ENCODE results near the gene CFAP46.

DNA sequence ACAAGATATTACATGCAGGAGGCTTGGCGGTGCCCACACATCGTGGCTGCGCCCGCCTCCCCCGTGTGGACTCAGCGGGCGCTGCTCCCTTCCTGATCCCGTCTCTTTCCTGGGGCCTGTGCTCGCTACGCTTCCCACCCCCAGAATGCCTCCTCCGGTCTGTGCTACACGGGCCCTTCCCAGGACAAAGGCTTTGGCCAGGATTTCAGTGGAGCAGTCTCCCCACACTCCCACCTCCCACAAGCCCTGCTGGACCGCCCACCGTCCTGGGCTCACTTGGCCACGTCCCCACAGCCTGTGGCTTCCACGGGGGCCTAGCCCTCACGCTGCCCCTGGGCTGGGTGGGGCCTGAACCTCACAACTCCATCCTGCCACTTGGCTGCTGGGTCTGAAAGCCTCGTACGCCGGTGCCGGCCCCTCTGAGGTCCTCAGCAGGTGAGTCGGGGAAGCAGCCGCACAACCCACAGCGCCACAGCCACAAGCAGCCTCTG lies 17.3 kb downstream of the CFAP46 start:
- no peak for TF ChIP-seq RAD21 (IDR thresholded peaks at IDR 0.05; ENCODE audit: low read length)
- TF ChIP-seq CTCF (conservative IDR thresholded peaks at IDR 0.05; ENCODE audit: low read depth, low read length) = no peak
- no peak for TF ChIP-seq POLR2A (IDR thresholded peaks at IDR 0.05; ENCODE audit: low read depth, low read length)
- TF ChIP-seq, protein P1, sequence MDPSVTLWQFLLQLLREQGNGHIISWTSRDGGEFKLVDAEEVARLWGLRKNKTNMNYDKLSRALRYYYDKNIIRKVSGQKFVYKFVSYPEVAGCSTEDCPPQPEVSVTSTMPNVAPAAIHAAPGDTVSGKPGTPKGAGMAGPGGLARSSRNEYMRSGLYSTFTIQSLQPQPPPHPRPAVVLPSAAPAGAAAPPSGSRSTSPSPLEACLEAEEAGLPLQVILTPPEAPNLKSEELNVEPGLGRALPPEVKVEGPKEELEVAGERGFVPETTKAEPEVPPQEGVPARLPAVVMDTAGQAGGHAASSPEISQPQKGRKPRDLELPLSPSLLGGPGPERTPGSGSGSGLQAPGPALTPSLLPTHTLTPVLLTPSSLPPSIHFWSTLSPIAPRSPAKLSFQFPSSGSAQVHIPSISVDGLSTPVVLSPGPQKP (IDR thresholded peaks at IDR 0.05; ENCODE audit: borderline replicate concordance, low read depth, low read length) = no peak
- no peak for TF ChIP-seq CHD1 (IDR thresholded peaks at IDR 0.05; ENCODE audit: low read depth, low read length)
- no peak for TF ChIP-seq MAFK (IDR thresholded peaks at IDR 0.05; ENCODE audit: low read depth, low read length)
- TF ChIP-seq CEBPB (IDR thresholded peaks at IDR 0.05; ENCODE audit: low read depth, low read length) = no peak
- no peak for TF ChIP-seq RFX5 (IDR thresholded peaks at IDR 0.05; ENCODE audit: low read depth, low read length)
- TF ChIP-seq MAZ (IDR thresholded peaks at IDR 0.05; ENCODE audit: borderline replicate concordance, low read depth, low read length) = no peak
- TF ChIP-seq MXI1 (IDR thresholded peaks at IDR 0.05; ENCODE audit: borderline replicate concordance, low read depth, low read length) = no peak
- no peak for TF ChIP-seq SMC3 (IDR thresholded peaks at IDR 0.05; ENCODE audit: low read depth, low read length)
